Right renal pelvis (tissue), 4 donors: ENCODE measurements around the gene CAPG. TPM values are rescaled to one million over a fixed set of nuclear protein-coding genes. Genes with fewer than 3 reads are reported as not detected.
"Not testable (repeated sequence)": the region's sequence is repeated elsewhere in the genome, so short reads cannot be mapped to it uniquely, and the experiment has no call there.

Experiments
- DNase-seq, 4 donors: peaks; one replicate each; pipeline ENCODE4 v3.0.0-alpha.2; 2013; ENCODE audit warnings: low read depth in 4 of 4, low spot score in 3 of 4, missing footprints in 1 of 4
- polyA plus RNA-seq, 4 donors: library from polyadenylated mRNA; unstranded; fragments of 120-200 nt; gene quantifications; one replicate each; pipeline ENCODE4 v1.2.1, GENCODE V29; 2013; ENCODE audit not compliant: insufficient read length in 4 of 4

Gene CAPG
- polyA plus RNA-seq, 4 donors: 103 to 130 (median 116) TPM

- DNase-seq: no peak
Observed at GRCh38 chr2:85421260-85422071, 11.3 kb upstream of the CAPG start.

GRCh38 chr2:85420536-85421259 is 10.5 kb upstream of the CAPG start:
- DNase-seq: peak in 2 of 4 donors; percentile 79 to 86

GRCh38 chr2:85419009-85419675 is 9.0 kb upstream of the CAPG start:
- no peak for DNase-seq

GRCh38 chr2:85418132-85419008 is 8.2 kb upstream of the CAPG start, which contains the start of gene SH2D6:
Gene SH2D6, plus strand, starts transcription at chr2:85418714. Its CDS starts 10,752 bp downstream, at chr2:85429466.
- DNase-seq: peak in 1 of 4 donors; percentile 85

GRCh38 chr2:85415980-85416650 is 5.9 kb upstream of the CAPG start:
- no peak for DNase-seq

- DNase-seq: no peak
Observed at GRCh38 chr2:85414761-85415553, 4.8 kb upstream of the CAPG start.

GRCh38 chr2:85414421-85414759 is 4.2 kb upstream of the CAPG start:
- not testable (repeated sequence) for DNase-seq

GRCh38 chr2:85413592-85414420 is 3.6 kb upstream of the CAPG start:
- no peak for DNase-seq

GRCh38 chr2:85411405-85411748 is 1.2 kb upstream of the CAPG start:
- DNase-seq: no peak

- DNase-seq: no peak
Observed at GRCh38 chr2:85410584-85411404, 628 bp upstream of the CAPG start.

GRCh38 chr2:85405201-85406059 is 4.7 kb downstream of the CAPG start:
- DNase-seq: no peak

GRCh38 chr2:85401844-85402243 is 8.3 kb downstream of the CAPG start:
- no peak for DNase-seq

- DNase-seq: no peak
Observed at GRCh38 chr2:85401464-85401805, 8.7 kb downstream of the CAPG start.

- DNase-seq: no peak
Observed at GRCh38 chr2:85400541-85401463, 9.4 kb downstream of the CAPG start.

GRCh38 chr2:85400023-85400422 is 10.1 kb downstream of the CAPG start:
- no peak for DNase-seq

- DNase-seq: no peak
Observed at GRCh38 chr2:85399183-85399455, 11.0 kb downstream of the CAPG start.
